SK-N-MC (cell line): ENCODE measurements around the gene CBS.
"Not testable (repeated sequence)": the region's sequence is repeated elsewhere in the genome, so short reads cannot be mapped to it uniquely, and the experiment has no call there.

Source experiments
- DNase-seq: peaks from one replicate; pipeline ENCODE4 v3.0.0-alpha.2; 2011; ENCODE audit warnings: low read depth, low spot score
- H3K27ac ChIP-seq: fragments of 200-600 bp; sonication (generic); 2 replicates; pipeline ENCODE4 v1.5.1; 2016; ENCODE audit warnings: mixed run types
- H3K36me3 ChIP-seq: fragments of 200-600 bp; sonication (generic); 2 replicates; pipeline ENCODE4 v1.6.1; 2017; ENCODE audit warnings: antibody characterized with exemption, low read length, mixed read lengths; ENCODE audit not compliant: insufficient read depth
- H3K4me3 ChIP-seq: fragments of 200-600 bp; sonication (generic); 2 replicates; pipeline ENCODE4 v1.5.1; 2016
- H3K9ac ChIP-seq: fragments of 200-600 bp; sonication (generic); 2 replicates; pipeline ENCODE4 v1.8.0; 2017; ENCODE audit warnings: mixed run types, mixed read lengths; ENCODE audit not compliant: insufficient read length
- H3K9me3 ChIP-seq: fragments of 200-600 bp; sonication (generic); 2 replicates; pipeline ENCODE4 v1.6.1; 2017; ENCODE audit warnings: low read depth, mild to moderate bottlenecking, antibody characterized with exemption, low read length, moderate library complexity, mixed read lengths
- EZH2 ChIP-seq: fragments of 200-600 bp; sonication (generic); IDR thresholded peaks from one replicate; pipeline ENCODE4 v1.6.1; 2017; ENCODE audit warnings: antibody characterized with exemption
- FOXP2 ChIP-seq: optimal IDR thresholded peaks from 2 replicates; pipeline ENCODE3; 2011; ENCODE audit warnings: mild to moderate bottlenecking, moderate library complexity; ENCODE audit not compliant: insufficient read depth; ENCODE audit errors: extremely low read length, control extremely low read depth
- POLR2AphosphoS5 ChIP-seq: IDR thresholded peaks from 2 replicates; pipeline ENCODE4 v1.6.1; 2012; ENCODE audit warnings: mild to moderate bottlenecking, low read depth, low read length, borderline replicate concordance

CBS gene

GRCh38 chr21:43045165-43045875, 30.3 kb downstream of the CBS start:
- not testable (repeated sequence) for H3K9ac ChIP-seq, H3K9me3 ChIP-seq, H3K27ac ChIP-seq, DNase-seq, H3K36me3 ChIP-seq, H3K4me3 ChIP-seq

DNA sequence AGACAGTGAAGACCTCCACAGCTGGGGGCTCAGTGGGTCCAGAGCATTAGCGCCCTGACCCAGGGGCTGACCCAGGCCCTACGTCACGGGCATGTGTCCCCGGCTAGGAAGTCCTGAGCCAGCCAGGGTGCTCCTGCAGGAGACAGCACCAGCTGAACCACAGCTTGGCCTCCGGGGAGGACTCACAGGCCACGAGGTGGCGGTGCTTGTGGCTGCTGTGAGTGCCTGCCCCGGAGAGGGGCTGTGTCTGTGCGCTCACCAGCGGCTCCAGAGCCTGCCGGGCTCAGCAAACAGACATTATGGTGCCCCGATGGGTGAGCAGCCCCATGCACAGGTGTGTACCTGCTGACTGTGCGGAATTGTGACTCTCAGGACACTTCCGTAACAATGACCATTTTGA, 31.1 kb downstream of the CBS start:
- not testable (repeated sequence) for H3K9me3 ChIP-seq, H3K27ac ChIP-seq, H3K4me3 ChIP-seq, H3K36me3 ChIP-seq, H3K9ac ChIP-seq, DNase-seq

DNA sequence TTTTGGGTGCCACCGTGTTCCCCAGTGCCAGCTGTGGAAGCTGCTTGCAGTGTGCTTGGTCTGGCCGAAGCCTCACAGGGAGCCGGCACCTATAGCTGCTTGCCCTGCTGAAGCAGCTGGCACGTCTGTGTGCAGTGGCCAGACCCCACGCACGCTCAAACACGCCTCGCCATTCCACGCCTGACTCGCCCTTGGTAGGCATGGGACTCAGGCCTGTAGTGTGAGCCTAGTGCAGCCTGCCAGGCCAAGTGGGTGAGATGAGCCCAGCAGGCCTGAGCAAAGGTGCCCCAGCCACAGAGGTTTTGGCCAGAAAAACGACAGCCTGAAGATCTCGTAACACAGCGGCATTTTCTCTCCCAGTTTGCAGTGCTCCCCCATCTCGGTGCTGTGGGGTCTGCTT, 32.3 kb downstream of the CBS start:
- H3K36me3 ChIP-seq, DNase-seq, H3K27ac ChIP-seq, H3K9ac ChIP-seq, H3K9me3 ChIP-seq, H3K4me3 ChIP-seq: not testable (repeated sequence)

DNA sequence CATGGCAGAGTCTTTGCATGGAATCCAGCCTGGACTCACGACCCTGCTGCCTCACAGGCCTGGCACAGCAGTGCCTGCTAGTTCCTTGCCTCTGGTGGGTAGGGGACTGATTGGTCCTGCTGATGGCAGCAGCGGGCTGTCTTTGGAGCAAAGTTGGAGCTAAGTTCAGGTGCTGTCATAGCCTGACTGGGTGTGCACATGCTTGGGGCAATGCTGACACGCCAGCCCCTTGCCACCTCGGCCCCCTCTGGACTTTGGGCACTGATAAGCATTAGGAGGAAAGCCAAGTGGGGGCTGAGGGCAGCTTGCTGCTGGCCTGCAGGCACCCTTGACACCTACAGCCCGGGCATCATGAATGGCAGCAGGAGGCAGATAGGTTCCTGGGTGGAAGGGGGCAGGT, 33.5 kb downstream of the CBS start:
- not testable (repeated sequence) for H3K9me3 ChIP-seq, H3K4me3 ChIP-seq, DNase-seq, H3K27ac ChIP-seq, H3K9ac ChIP-seq, H3K36me3 ChIP-seq

DNA sequence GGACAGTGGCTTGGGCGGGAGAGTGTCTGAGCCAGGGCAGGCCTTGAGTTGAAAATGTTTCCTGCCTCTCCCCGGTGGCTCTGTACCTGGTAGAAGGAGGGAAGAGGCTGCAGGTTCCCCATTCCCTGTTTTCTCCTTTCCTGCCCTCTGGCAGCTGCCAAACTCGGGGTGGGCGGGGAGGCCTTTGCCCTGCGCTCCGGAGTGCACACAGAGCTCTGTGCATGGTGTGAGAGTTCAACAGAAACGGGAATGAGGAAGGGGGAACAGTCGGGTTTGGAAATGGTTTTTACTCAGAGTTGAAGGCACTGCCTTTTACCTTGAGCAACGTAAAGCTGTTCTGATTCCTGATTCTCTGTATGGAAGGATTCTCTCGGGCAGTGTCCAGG, 37.0 kb downstream of the CBS start:
- not testable (repeated sequence) for H3K36me3 ChIP-seq, H3K27ac ChIP-seq, DNase-seq, H3K9ac ChIP-seq, H3K9me3 ChIP-seq, H3K4me3 ChIP-seq

- not testable (repeated sequence) for H3K9ac ChIP-seq, H3K4me3 ChIP-seq, H3K9me3 ChIP-seq, H3K36me3 ChIP-seq, DNase-seq, H3K27ac ChIP-seq
These were observed 37.5 kb downstream of the CBS start for GRCh38 chr21:43037918-43038658.

DNA sequence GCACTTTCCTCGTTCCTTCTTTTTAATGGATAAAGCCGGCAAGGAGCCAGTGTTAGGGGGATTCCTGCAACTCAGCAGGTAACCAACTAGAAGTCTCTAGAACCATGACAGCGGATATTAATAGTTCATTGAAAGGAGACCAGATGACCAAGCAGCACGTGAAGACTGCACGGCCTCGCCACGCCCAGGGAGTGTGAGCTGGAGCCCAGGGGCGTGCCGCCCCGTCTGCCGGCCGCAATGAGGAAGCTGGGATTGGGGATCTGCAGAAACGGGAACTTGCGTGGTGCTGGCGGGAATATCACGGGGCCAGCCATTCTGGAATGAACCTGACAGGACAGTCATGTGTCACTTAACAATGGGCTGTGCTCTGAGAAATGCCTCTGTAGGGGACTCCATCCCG, 38.7 kb downstream of the CBS start:
- not testable (repeated sequence) for H3K9ac ChIP-seq, H3K27ac ChIP-seq, H3K4me3 ChIP-seq, H3K9me3 ChIP-seq, DNase-seq, H3K36me3 ChIP-seq

- no peak for DNase-seq
- H3K27ac ChIP-seq = no peak overlapping the region
- H3K36me3 ChIP-seq = peaks cover 19% of the 10 kb centered on the region
- H3K4me3 ChIP-seq = no peak overlapping the region
- no peaks in the 10 kb centered on the region for H3K9me3 ChIP-seq
- TF ChIP-seq FOXP2 (no peak), EZH2 (no peak), POLR2AphosphoS5 (no peak)
- H3K9ac ChIP-seq = no peak overlapping the region
These were observed 40.8 kb downstream of the CBS start for GRCh38 chr21:43034826-43035225.

DNA sequence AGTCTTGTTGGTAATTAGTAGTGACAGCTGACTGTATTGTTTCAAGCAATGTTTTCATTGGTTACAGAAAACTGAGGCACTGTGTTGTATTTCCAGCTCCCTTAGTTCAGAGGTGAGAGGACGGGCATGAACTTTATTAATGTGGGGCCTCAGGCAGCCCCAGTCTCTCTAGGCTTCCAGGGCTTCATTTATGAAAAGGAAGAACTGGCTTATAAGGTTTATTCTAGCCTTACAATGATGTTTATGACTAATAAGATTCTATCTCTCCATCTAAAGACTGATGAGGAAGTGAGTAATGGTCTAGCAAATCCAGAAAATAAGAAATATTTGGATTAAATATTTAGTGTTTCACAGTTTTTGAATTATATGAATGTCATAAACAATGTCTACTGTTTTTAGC, 41.5 kb downstream of the CBS start:
- Histone ChIP-seq H3K9ac (no peak overlapping the region), H3K36me3 (peaks cover 24% of the 10 kb centered on the region), H3K9me3 (no peaks in the 10 kb centered on the region), H3K27ac (no peak overlapping the region), H3K4me3 (no peak overlapping the region)
- no peak for DNase-seq
- TF ChIP-seq EZH2 (no peak), FOXP2 (no peak), POLR2AphosphoS5 (no peak)

DNA sequence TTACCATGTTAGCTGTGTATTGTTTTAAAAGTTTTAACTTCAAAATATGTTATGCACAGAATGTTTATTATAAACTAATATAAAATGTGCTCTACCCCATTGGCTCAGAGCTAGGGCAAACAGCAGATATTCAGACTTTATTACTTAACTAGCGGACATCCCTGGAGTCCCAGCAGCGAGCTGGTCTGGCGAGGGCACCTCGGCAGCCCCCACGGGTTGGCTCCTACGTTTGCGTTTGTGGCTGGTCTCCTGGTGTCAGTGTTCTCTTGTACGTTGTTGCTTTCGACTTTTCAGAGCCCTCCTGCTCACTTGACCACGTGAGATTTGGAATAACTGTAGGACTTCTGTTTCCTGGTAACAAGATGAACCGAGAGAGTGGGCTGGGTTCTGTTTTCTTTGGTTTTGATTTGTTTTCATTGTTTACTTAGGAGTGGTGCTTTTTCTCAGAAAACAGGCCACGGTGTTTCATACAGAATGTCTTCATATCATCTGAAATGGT, 44.5 kb downstream of the CBS start:
- Histone ChIP-seq H3K9ac (no peak overlapping the region), H3K4me3 (no peak overlapping the region), H3K27ac (no peak overlapping the region), H3K36me3 (peaks cover 38% of the 10 kb centered on the region), H3K9me3 (no peaks in the 10 kb centered on the region)
- no peak for DNase-seq
- TF ChIP-seq FOXP2 (no peak), EZH2 (no peak), POLR2AphosphoS5 (no peak)
